A549 treated with CORT108297 at 1 μM for 4 hours (cell line): ENCODE data around the gene SCG5. TPM values are rescaled to one million over a fixed set of nuclear protein-coding genes. Genes with fewer than 3 reads are reported as not detected.

ENCODE experiments used
- total RNA-seq: library from RNA; stranded (reverse); fragments of 200-300 nt; extraction: Qiagen RNA extraction; gene quantifications from 5 replicates; pipeline ENCODE4 v1.2.3, GENCODE V29; 2022

The SCG5 gene
- total RNA-seq = 2.1 to 2.8 TPM (median 2.2 TPM) in 5 replicates

GRCh38 chr15:32641517-32642059 is at the start of gene SCG5:
SCG5 (plus strand) TSS chr15:32641710; CDS start chr15:32643593, 1,883 bp downstream.

GRCh38 chr15:32593151-32593550 is 48.4 kb upstream of the SCG5 start, which contains the start of gene GOLGA8N:
GOLGA8N (plus strand) TSS chr15:32593456.

GRCh38 chr15:32615051-32615870 is 26.2 kb upstream of the SCG5 start, which contains the start of gene ARHGAP11A:
ARHGAP11A (plus strand) TSS chr15:32615504; CDS start chr15:32616212, 708 bp downstream.

GRCh38 chr15:32717426-32718226 is 76.1 kb downstream of the SCG5 start, which contains the start of gene GREM1:
GREM1 (plus strand) TSS chr15:32718004; CDS start chr15:32730691, 12,687 bp downstream.

Other genes with a start within 250 kb of the SCG5 start
- gene GOLGA8K, start 238.4 kb upstream of the SCG5 start, total RNA-seq = 0.30 to 0.89 TPM (median 0.69 TPM) in 5 replicates
- 0.27 to 0.52 TPM (median 0.40 TPM) in 5 replicates for gene GOLGA8O, start 186.1 kb upstream of the SCG5 start, total RNA-seq
- gene GOLGA8N, start 48.3 kb upstream of the SCG5 start, total RNA-seq = 1.2 to 1.8 TPM (median 1.3 TPM) in 5 replicates
- gene ARHGAP11A, start 26.2 kb upstream of the SCG5 start, total RNA-seq = 46.2 to 85.1 TPM (median 66.9 TPM) in 5 replicates
- 7.8 to 15.8 TPM (median 8.0 TPM) in 5 replicates for gene GREM1, start 76.3 kb downstream of the SCG5 start, total RNA-seq